Naive thymus-derived CD8-positive, alpha-beta T cell (primary cell): ENCODE results near the gene FIBCD1. TPM values are rescaled to one million over a fixed set of nuclear protein-coding genes. Genes with fewer than 3 reads are reported as not detected.

Source experiments
- ATAC-seq, 2 donors: fragments of 150-1000 bp; cut with Tn5 transposase in 1 of 2; sonication (Bioruptor Pico), chemical (Tn5 transposase) in 1 of 2; 1 replicate in 1 of 2; 2 replicates in 1 of 2; pipeline ENCODE4 v1.10.0; 2021; ENCODE audit warnings: mild to moderate bottlenecking in 2 of 2, moderate library complexity in 2 of 2
- POLR2A ChIA-PET: fragments of 350-600 bp; sonication (Branson Sonifier 250); formaldehyde crosslinking; loops from one replicate; lab custom pipeline; 2021; ENCODE audit warnings: antibody characterized with exemption; lab: Charles Lee
- DNase-seq, 10 donors: peaks; one replicate each; pipeline versions ENCODE4 v3.0.0 to v3.0.0-alpha.2; 2020 to 2022
- H3K27ac Mint-ChIP-seq, 10 donors: one replicate each; pipeline ENCODE4 v1.8.0; 2020 to 2022; ENCODE audit warnings: mild to moderate bottlenecking in 10 of 10, mixed read lengths in 10 of 10, moderate library complexity in 4 of 10, inconsistent platforms in 1 of 10
- H3K27me3 Mint-ChIP-seq, 5 donors: one replicate each; pipeline ENCODE4 v1.8.0; 2021 to 2022; ENCODE audit warnings: mixed read lengths in 5 of 5
- H3K36me3 Mint-ChIP-seq, 3 donors: one replicate each; pipeline ENCODE4 v1.8.0; 2020 to 2022; ENCODE audit warnings: mixed read lengths in 3 of 3, mild to moderate bottlenecking in 2 of 3, inconsistent platforms in 1 of 3
- H3K4me1 Mint-ChIP-seq, 4 donors: one replicate each; pipeline ENCODE4 v1.8.0; 2021 to 2022; ENCODE audit warnings: mixed read lengths in 4 of 4
- H3K4me3 Mint-ChIP-seq, 10 donors: one replicate each; pipeline ENCODE4 v1.8.0; 2020 to 2022; ENCODE audit warnings: mild to moderate bottlenecking in 10 of 10, mixed read lengths in 10 of 10, moderate library complexity in 6 of 10, inconsistent platforms in 1 of 10
- H3K9me3 Mint-ChIP-seq, 9 donors: one replicate each; pipeline ENCODE4 v1.8.0; 2020 to 2022; ENCODE audit warnings: mixed read lengths in 9 of 9, mild to moderate bottlenecking in 3 of 9, inconsistent platforms in 1 of 9, moderate library complexity in 1 of 9
- polyA plus RNA-seq, 3 donors: library from polyadenylated mRNA; unstranded; fragments of 300-500 nt; fragmentation: Illumina TruSeq; gene quantifications; one replicate each; pipeline ENCODE4 v1.2.3, GENCODE V29; 2021
- total RNA-seq, 8 experiments: library from RNA in 2 of 8; stranded (reverse) in 2 of 8; gene quantifications; one replicate each; pipeline ENCODE4 v1.2.3 and lab custom pipeline; 2021 to 2026

The FIBCD1 gene
- total and polyA plus RNA-seq, 5 experiments from 2014 or later: not detected

DNA sequence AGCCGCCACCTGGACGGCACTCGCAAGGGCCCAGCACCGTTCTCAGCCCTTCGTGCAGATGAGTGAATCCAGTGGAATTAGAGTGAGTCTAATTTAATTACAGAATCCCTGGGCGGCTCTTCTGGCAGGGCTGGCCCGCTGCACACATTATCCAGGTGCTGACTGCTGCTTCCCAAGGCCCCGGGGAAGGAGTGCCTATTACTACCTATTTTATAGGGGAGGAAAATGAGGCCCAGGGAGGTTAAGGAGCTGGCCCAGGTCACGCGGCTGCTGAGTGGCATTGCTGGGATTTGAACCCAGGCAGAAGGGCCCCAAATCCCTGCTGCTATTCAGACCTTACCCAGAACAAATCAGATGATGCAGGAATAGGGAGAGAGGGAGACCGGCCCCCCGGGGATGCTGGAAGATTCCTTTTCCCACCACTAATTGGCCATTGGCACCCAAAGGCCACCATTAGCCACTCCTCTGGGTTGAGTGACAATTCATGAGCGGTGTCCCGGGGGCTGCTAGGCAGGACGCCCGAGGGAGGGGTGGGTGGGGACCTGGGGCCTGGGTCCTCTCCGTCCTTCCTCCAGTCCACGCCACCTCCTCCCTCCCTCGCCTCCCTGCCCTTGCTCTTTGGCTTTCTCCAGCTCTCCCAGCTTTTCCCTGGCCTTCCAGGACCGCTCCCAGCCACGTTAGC lies 32.2 kb downstream of the FIBCD1 start:
- peaks cover 0 to 5% (median 0%) of the 10 kb centered on the region in 4 donors for H3K4me1 Mint-ChIP-seq
- no peaks in the 10 kb centered on the region for H3K36me3 Mint-ChIP-seq
- H3K27me3 Mint-ChIP-seq: peaks cover 0 to 5% (median 2%) of the 10 kb centered on the region in 5 donors
- no peak overlapping the region for H3K27ac Mint-ChIP-seq
- no peaks in the 10 kb centered on the region for H3K9me3 Mint-ChIP-seq
- no peak for ATAC-seq
- POLR2A ChIA-PET: interaction anchor here (0.7 kb wide), 1 partner anchor 128 kb away, joined by 5 read pairs; no protein-coding TSS in a partner anchor
- H3K4me3 Mint-ChIP-seq: no peak overlapping the region
- no peak for DNase-seq

DNA sequence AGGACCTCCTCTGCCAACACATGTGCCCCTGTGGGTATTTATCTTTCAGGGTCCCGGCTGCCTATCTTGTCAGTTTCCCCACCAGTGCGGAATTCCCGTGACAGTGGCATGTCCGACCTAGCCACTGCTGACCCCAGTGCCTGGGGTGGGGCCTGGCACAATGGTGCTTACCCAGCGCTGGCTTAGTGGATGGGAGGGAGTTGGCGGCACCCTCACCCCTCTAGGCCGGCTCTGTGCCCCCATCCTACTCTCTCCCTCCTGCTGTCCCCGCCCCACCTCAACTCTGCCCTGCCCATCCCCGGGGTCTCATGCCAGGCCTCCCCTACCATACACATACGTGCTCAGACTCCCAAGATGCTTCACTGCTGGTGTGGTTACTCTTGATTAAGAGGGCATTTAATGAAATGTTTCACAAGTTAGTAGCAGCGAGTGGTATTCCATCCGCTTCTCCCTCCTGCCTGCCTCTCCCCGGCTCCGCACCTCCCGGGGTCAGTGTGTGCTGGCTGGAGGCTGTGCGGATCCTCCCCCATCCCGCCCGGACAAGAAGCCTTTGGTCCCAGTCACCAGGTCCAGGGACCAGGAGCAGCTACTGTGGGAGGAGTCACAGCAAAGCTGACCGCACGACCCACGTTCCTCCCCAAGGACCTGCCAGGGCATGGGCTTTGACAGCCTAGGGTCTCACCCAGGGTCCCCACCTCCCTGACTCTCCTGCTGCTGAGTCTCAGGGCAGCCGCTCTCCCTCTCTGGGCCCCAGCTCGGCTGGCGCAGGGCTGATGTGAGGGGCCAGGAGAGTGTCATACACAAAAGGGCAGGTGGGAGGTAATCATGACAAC lies 32.9 kb downstream of the FIBCD1 start:
- no peak for DNase-seq
- Mint-ChIP-seq H3K36me3 (no peaks in the 10 kb centered on the region), H3K9me3 (no peaks in the 10 kb centered on the region), H3K27ac (no peak overlapping the region), H3K4me3 (no peak overlapping the region), H3K4me1 (peaks cover 0 to 5% (median 0%) of the 10 kb centered on the region in 4 donors), H3K27me3 (peaks cover 0 to 5% (median 2%) of the 10 kb centered on the region in 5 donors)
- no peak for ATAC-seq
- POLR2A ChIA-PET: no interaction called here

DNA sequence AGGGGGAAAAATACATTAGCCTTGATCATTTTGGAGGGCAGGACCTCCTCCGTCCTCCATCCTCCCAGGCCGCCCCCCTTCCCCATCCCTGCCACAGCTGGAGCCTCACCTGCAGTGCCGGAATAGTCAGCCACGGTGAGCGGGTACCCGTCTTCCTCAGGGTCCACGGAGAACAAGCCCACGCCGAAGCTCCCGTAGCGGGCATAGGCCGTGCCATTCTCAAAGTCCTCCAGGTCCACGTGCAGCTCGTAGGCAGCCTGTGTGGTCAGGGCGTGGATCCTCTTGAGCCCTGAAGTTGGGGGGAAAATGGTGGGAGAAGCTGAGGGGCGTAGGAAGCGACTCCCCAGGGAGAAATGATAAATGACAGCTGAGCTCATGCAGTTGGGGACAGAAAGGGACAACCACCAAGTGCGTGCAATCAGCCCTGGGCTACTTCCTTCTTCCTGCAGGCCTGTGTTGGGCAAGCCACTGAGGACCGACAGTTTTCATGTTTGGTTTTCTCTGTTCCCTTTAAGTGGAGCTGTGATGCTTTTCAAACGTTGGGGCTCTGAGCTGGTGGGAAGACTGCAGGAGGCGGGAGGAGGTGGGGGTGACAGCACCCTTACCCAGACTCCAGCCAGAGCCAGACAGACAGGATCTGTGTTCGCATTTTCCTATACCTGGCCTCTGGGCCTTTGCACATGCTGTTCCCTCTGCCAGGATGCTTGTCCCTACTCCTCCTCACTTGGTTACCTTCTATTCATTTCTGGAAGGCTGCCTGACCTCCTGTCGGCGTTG lies 33.7 kb downstream of the FIBCD1 start:
- Mint-ChIP-seq H3K36me3 (no peaks in the 10 kb centered on the region), H3K4me3 (peak overlapping the region in 1 of 10 donors; percentile 29), H3K9me3 (no peaks in the 10 kb centered on the region), H3K4me1 (peaks cover 0 to 3% (median 0%) of the 10 kb centered on the region in 4 donors), H3K27ac (no peak overlapping the region), H3K27me3 (peaks cover 0 to 11% (median 2%) of the 10 kb centered on the region in 5 donors)
- ATAC-seq (no peak), DNase-seq (no peak)
- POLR2A ChIA-PET: no interaction called here

DNA sequence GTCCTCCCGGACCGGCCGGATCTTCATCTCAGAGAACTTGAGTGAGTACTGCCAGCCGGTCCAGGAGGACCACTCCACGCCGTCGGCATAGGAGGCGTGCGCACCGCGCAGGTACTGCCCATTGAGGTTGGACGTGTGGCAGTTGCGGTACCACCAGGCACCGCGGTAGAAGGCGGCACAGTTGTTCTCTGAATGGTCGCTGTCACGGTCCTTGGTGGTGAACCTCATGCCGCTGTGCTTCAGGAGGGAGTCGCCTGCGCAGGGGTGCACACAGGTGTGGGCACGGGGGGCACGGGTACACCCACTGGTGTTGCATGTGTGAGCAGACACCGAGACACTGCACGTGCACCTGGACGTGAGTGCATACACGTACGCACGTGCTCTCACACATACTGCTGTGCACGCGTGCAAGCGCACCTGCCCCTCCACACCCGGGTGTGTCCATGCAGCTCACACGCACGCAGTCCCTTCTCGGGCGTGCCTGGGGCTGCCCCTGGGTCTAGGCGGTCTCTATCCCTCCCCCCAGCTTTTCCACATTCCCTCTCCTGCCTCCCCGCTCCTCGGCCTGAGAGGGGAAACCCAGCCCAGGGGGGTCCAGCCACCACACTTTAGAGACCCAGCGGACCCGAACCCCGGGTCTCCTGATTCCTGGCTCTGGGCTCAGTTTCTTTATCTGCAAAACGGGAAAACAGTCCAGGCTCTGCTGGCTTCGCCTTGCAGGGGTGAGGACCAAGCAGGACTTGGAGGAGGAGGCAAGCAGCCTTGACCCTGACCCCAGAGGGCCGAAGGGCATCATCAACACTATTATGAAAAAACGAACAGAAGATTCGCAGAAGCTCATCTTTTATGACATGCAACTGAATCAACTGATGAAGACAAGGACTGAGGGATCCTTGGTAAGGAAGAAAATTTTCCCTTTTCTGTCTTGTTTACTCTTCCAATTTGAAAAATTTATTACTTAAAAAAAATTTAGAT lies 34.7 kb downstream of the FIBCD1 start:
- Mint-ChIP-seq H3K9me3 (no peaks in the 10 kb centered on the region), H3K27ac (no peak overlapping the region), H3K27me3 (peaks cover 0 to 15% (median 3%) of the 10 kb centered on the region in 5 donors), H3K4me1 (peaks cover 0 to 3% (median 0%) of the 10 kb centered on the region in 4 donors), H3K4me3 (no peak overlapping the region), H3K36me3 (no peaks in the 10 kb centered on the region)
- ATAC-seq (no peak), DNase-seq (no peak)
- POLR2A ChIA-PET: no interaction called here

DNA sequence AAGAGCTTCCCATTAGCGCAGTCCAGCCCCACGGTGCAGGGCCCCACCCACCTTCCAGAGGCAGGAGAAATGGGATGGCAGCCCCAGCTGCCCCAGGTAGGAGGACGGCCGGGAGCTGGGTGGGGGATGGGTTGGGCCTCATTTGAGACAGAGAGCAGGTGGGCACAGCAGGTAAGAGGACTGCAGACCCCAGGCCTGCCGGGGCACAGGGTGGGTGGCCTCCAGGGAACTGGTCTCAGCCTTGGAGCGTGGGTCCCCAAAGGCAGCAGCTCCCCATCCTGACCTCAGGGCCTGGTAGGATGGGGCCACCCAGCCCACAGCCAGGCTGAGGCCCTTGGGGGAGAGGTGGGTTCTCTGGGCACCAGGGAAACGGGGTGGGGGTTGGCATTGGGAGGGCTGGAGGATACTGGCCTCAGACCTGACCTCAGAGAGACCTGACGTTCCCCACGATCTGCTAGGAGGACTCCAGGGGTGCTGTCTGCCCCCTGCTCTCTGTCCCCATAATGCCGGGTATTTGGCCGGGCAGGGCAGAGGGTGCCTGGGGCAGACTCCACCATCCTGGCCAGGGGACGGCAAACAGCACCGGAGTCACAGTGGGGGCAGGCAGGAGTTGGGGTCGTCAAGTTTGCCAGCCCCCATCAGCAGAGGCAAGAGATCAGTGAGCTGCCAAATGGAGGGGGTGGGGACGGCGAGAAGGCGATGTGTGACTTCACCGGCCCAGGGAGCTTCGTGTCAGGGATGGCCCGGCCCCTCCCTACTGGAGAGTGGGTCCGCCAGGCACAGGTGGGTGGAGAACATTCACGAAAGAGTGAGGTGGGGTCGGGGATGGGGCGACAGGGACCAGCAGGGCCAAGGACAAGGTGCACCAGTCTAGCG lies 35.6 kb downstream of the FIBCD1 start:
- peaks cover 0 to 3% (median 0%) of the 10 kb centered on the region in 4 donors for H3K4me1 Mint-ChIP-seq
- POLR2A ChIA-PET: no interaction called here
- H3K27me3 Mint-ChIP-seq: peaks cover 0 to 15% (median 3%) of the 10 kb centered on the region in 5 donors
- H3K36me3 Mint-ChIP-seq: no peaks in the 10 kb centered on the region
- H3K9me3 Mint-ChIP-seq: no peaks in the 10 kb centered on the region
- ATAC-seq (no peak), DNase-seq (no peak)
- H3K27ac Mint-ChIP-seq: no peak overlapping the region
- no peak overlapping the region for H3K4me3 Mint-ChIP-seq

DNA sequence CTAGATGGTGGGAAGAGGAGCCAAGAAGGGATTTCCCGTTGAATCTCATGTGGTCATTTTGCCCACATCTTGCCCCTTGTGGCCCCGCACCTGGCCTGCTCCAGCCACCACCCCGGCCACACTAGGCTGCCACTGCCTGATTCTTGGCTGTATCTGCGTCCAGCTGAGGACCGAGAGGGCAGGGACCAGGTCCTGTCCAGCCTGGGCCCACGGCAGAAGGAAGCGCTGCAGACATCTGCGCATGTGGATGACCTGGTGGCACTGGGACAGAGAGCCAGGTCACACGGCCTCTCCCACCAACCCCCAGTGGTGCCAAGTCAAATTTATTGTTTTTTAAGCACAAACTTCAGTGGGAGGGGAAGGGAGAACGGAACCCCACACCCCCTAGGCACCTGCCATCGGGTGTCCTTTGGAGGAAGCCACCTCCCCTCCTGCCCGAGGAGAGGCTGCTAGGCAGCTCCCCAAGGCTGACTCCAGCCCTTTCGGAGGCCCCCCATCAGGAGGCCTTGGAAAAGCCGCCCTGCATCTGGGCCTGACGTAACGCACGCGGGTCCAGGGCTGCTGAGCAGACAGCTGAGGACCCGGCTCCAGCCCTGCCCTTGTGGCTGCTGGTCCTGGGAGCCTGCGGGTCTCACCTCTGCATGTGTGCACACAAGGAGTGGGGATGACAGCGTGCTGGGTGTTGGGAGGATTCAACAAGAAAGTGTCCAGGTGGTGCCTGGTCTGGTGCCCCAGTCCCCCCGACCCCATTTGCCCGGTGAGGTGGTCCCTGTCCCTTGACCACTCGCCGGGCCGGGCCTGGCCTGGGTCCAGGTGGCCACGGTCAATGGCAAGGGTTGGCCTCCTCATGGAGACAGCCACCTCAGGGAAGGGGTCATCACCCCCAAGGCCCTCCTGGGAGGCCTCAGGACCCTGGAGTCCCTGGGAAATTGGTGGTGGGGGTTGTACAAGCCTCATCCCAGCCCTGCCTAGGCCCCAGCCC lies 36.6 kb downstream of the FIBCD1 start:
- no peak for DNase-seq
- no peak for ATAC-seq
- peaks cover 0 to 3% (median 0%) of the 10 kb centered on the region in 4 donors for H3K4me1 Mint-ChIP-seq
- peaks cover 0 to 15% (median 3%) of the 10 kb centered on the region in 5 donors for H3K27me3 Mint-ChIP-seq
- H3K36me3 Mint-ChIP-seq: no peaks in the 10 kb centered on the region
- H3K9me3 Mint-ChIP-seq: no peaks in the 10 kb centered on the region
- no peak overlapping the region for H3K27ac Mint-ChIP-seq
- POLR2A ChIA-PET: no interaction called here
- H3K4me3 Mint-ChIP-seq: no peak overlapping the region

DNA sequence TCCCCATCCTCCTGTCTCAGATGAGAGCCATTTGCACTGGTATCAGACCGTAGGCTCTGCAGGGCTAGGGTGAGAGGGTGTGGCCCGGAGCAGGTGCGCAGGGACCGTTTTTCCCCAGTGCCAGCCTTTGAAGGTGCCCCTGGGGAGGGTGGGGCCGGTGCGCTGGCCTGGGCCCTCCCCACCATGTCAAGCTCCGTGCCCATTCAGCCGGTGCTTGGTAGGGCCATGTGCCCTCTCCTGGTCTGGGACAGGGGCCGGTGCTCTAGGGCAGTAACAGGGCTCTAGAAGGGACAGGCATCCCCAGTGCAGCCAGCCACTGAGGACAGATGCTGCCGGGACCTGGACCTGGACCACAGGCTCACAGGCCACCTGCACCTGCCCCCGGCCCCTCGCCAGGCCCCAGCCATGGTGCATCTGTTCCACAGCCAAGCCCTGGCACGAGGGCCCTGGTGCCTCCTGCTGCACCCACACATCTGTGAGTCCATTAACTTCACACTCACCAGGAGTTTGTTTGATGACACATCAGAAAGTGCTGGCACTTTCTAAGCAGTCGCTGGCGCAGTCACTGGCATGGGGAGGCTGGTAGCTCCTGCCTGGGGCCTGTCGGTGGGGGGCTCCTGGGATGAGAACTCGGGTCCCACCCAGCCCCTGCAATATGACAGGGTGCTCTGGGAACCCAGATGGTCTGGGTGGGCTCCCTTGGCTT lies 37.4 kb downstream of the FIBCD1 start:
- Mint-ChIP-seq H3K9me3 (no peaks in the 10 kb centered on the region), H3K4me3 (no peak overlapping the region), H3K27ac (no peak overlapping the region), H3K4me1 (peaks cover 0 to 3% (median 0%) of the 10 kb centered on the region in 4 donors), H3K36me3 (no peaks in the 10 kb centered on the region), H3K27me3 (peaks cover 0 to 15% (median 2%) of the 10 kb centered on the region in 5 donors)
- POLR2A ChIA-PET: no interaction called here
- DNase-seq (no peak), ATAC-seq (no peak)

DNA sequence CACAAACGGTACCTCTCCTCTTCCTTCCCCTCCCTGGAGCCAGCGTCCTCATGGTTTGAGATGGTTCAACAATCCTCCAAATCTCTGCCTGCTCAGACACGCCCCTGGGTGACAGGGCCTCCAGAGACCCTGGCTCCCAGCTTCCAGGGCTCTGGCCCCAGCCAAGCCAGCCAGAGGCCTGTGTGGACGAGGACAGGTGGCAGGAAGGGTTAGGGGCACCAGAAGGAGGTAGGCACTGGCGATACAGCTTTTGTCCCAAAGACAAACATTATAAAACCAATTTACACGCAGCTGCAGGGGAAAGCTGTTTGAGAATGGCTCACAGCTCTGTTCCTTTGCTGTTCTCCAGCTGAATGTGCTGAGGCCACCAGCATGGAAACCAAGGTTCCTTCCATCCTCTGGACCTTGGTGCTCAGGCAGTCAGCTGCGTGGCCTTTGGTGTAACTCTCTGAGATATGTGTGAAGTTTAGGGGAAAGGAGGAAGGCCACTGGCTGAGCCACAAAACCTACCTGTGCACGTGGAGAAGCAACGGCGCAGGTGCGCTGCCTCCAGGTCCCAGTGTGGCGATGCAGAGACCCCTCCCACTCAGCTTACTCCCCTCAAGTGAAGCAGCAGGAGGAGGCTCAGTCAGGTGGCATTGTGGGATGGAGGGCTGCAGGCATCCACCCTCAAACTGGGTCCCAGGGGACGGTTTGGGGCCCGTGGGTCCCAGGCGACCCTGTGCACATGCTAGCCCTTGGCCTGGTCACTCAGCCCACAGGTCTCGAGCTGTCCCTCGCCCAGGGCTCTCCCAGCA lies 38.1 kb downstream of the FIBCD1 start:
- Mint-ChIP-seq H3K36me3 (no peaks in the 10 kb centered on the region), H3K9me3 (no peaks in the 10 kb centered on the region), H3K27ac (no peak overlapping the region), H3K4me1 (peaks cover 0 to 3% (median 0%) of the 10 kb centered on the region in 4 donors), H3K4me3 (peak overlapping the region in 1 of 10 donors; percentile 24), H3K27me3 (peaks cover 0 to 15% (median 2%) of the 10 kb centered on the region in 5 donors)
- POLR2A ChIA-PET: no interaction called here
- DNase-seq (no peak), ATAC-seq (no peak)

DNA sequence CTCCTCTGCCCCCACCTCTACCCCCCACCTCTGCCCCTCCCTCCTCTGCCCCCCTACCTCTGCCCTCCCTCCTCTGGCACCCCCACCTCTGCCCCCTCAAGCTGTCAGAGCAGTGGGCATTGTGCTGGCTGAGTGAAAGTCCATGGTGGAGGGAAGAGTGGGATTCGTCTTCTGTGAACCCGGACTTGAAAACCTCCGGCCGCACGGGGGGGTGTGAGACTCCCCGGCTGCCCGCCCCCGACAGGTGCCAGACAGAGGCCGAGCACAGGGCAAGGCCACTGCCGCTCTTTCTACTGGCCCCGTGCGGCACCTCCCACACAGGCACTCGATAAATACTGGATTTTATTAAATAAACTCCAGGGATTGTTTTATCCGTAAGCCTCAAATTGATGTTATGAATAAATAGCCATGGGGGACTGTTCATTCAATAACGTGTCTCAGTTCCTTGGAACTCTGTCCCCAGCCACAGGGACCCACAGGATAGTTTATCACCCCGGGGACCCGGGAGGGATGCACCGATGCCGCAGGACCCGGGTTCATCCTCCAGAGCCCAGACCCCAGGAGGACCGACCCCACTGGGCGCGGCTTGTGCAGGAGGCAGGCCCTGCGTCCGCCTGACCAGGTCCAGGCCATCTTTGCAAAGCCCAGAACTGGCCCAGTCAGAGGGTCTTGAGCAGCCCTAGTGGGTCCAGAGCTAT lies 39.8 kb downstream of the FIBCD1 start:
- Mint-ChIP-seq H3K4me1 (peaks cover 0 to 3% (median 0%) of the 10 kb centered on the region in 4 donors), H3K27me3 (peaks cover 0 to 15% (median 2%) of the 10 kb centered on the region in 5 donors), H3K27ac (no peak overlapping the region), H3K4me3 (no peak overlapping the region), H3K9me3 (no peaks in the 10 kb centered on the region), H3K36me3 (no peaks in the 10 kb centered on the region)
- no peak for DNase-seq
- POLR2A ChIA-PET: no interaction called here
- no peak for ATAC-seq
